H1 (cell line): ENCODE measurements around the gene SLC6A19. TPM values are rescaled to one million over a fixed set of nuclear protein-coding genes. Genes with fewer than 3 reads are reported as not detected.

Source experiments
- CTCF ChIA-PET: fragments of 300-600 bp; sonication (Branson Sonifier 250); formaldehyde crosslinking; loops from one replicate; lab custom pipeline; 2021; ENCODE audit not compliant: partially characterized antibody; lab: Charles Lee
- POLR2A ChIA-PET: fragments of 300-600 bp; sonication (Branson Sonifier 250); formaldehyde crosslinking; loops from one replicate; lab custom pipeline; 2021; ENCODE audit warnings: inconsistent platforms; ENCODE audit not compliant: partially characterized antibody; lab: Charles Lee
- DNase-seq, 2 experiments: peaks; one replicate each; pipeline versions ENCODE4 v3.0.0 to v3.0.0-alpha.2; 2010 to 2022; ENCODE audit warnings: low spot score in 2 of 2, low read depth in 1 of 2, mixed read lengths in 1 of 2
- FAIRE-seq: peaks from 2 replicates; lab custom pipeline; 2011; peaks lifted over from hg19 to GRCh38; lab: Jason Lieb, UNC
- H2AFZ ChIP-seq: 2 replicates; pipeline ENCODE4 v1.8.1; 2012; ENCODE audit warnings: low read length, inconsistent platforms
- H2AK5ac ChIP-seq: 2 replicates; pipeline ENCODE4 v1.6.1; 2013; ENCODE audit warnings: low read depth, low read length
- H2BK120ac ChIP-seq: replicated peaks from 2 replicates; pipeline ENCODE3; 2013; ENCODE audit warnings: low read depth, low read length, inconsistent platforms
- H2BK12ac ChIP-seq: 2 replicates; pipeline ENCODE4 v1.6.1; 2013; ENCODE audit warnings: low read depth, low read length
- H2BK15ac ChIP-seq: 2 replicates; pipeline ENCODE4 v1.6.1; 2013; ENCODE audit warnings: low read length
- H2BK20ac ChIP-seq: 2 replicates; pipeline ENCODE4 v1.6.1; 2013; ENCODE audit warnings: low read length
- H2BK5ac ChIP-seq: 2 replicates; pipeline ENCODE4 v1.6.1; 2013; ENCODE audit warnings: low read depth, low read length
- H3K14ac ChIP-seq: 2 replicates; pipeline ENCODE4 v1.6.1; 2013; ENCODE audit warnings: inconsistent platforms; ENCODE audit not compliant: insufficient read length
- H3K18ac ChIP-seq: 2 replicates; pipeline ENCODE4 v1.6.1; 2013; ENCODE audit warnings: low read length; ENCODE audit errors: extremely low read depth
- H3K23ac ChIP-seq: 2 replicates; pipeline ENCODE4 v1.6.1; 2013; ENCODE audit warnings: inconsistent platforms; ENCODE audit not compliant: insufficient read length
- H3K23me2 ChIP-seq: 2 replicates; pipeline ENCODE4 v1.6.1; 2013; ENCODE audit warnings: low read depth, low read length
- H3K27ac ChIP-seq: 2 replicates; pipeline ENCODE4 v1.6.1; 2011; ENCODE audit warnings: low read depth, low read length, inconsistent platforms
- H3K27me3 ChIP-seq, 4 experiments: replicated peaks in 1 of 4; 1 replicate in 1 of 4; 2 replicates in 3 of 4; pipeline versions ENCODE4 v1.6.1 to v1.8.1; 2011 to 2013; ENCODE audit warnings: low read length in 3 of 4, mild to moderate bottlenecking in 3 of 4, inconsistent platforms in 2 of 4, mixed read lengths in 2 of 4, moderate library complexity in 1 of 4; ENCODE audit not compliant: control insufficient read depth in 3 of 4, insufficient read depth in 3 of 4; ENCODE audit errors: extremely low read depth in 1 of 4
- H3K36me3 ChIP-seq, 4 experiments: 2 replicates each; pipeline versions ENCODE4 v1.6.1 to v1.8.1; 2011 to 2013; ENCODE audit warnings: mild to moderate bottlenecking in 4 of 4, low read length in 3 of 4, moderate library complexity in 2 of 4, control low read depth in 1 of 4, inconsistent platforms in 1 of 4; ENCODE audit not compliant: insufficient read depth in 4 of 4, control insufficient read depth in 2 of 4
- H3K4ac ChIP-seq: replicated peaks from 2 replicates; pipeline ENCODE3; 2013; ENCODE audit warnings: low read length, low read depth, mixed read lengths, inconsistent platforms; ENCODE audit not compliant: insufficient read length
- H3K4me1 ChIP-seq, 4 experiments: replicated peaks in 1 of 4; 1 replicate in 1 of 4; 2 replicates in 3 of 4; pipeline versions ENCODE4 v1.6.1 to v1.8.1; 2011 to 2013; ENCODE audit warnings: low read length in 3 of 4, inconsistent platforms in 2 of 4, mixed read lengths in 1 of 4; ENCODE audit not compliant: insufficient read depth in 4 of 4, control insufficient read depth in 3 of 4
- H3K4me2 ChIP-seq, 2 experiments: 2 replicates each; pipeline versions ENCODE4 v1.6.1 to v1.8.1; 2011 to 2013; ENCODE audit warnings: low read depth in 2 of 2, low read length in 2 of 2, control low read depth in 1 of 2, inconsistent platforms in 1 of 2, mild to moderate bottlenecking in 1 of 2; ENCODE audit not compliant: insufficient read depth in 1 of 2
- H3K4me3 ChIP-seq, 4 experiments: fragments of 200-600, 300-600 bp in 1 of 4; sonication (generic), shearing (Covaris generic), sonication (Bioruptor Twin) in 1 of 4; 2 replicates each; pipeline versions ENCODE4 v1.5.1 to v1.8.1; 2011 to 2016; ENCODE audit warnings: low read length in 4 of 4, low read depth in 3 of 4, control low read depth in 2 of 4, inconsistent platforms in 2 of 4, mild to moderate bottlenecking in 2 of 4, mixed read lengths in 1 of 4, moderate library complexity in 1 of 4; ENCODE audit not compliant: insufficient read depth in 2 of 4; ENCODE audit errors: extremely low read depth in 1 of 4
- H3K56ac ChIP-seq: replicated peaks from 2 replicates; pipeline ENCODE3; 2013; ENCODE audit warnings: low read depth, mild to moderate bottlenecking, mixed read lengths, low read length, inconsistent platforms; ENCODE audit not compliant: insufficient read length
- H3K79me1 ChIP-seq: 2 replicates; pipeline ENCODE4 v1.6.1; 2013; ENCODE audit warnings: low read depth, low read length, control low read depth
- H3K79me2 ChIP-seq, 2 experiments: 2 replicates each; pipeline versions ENCODE4 v1.6.1 to v1.8.1; 2012 to 2013; ENCODE audit warnings: low read length in 2 of 2, mild to moderate bottlenecking in 2 of 2, inconsistent platforms in 1 of 2; ENCODE audit not compliant: insufficient read depth in 2 of 2, control insufficient read depth in 1 of 2
- H3K9ac ChIP-seq, 4 experiments: replicated peaks in 1 of 4; 1 replicate in 1 of 4; 2 replicates in 3 of 4; pipeline versions ENCODE4 v1.6.1 to v1.8.1; 2011 to 2013; ENCODE audit warnings: low read depth in 3 of 4, low read length in 3 of 4, control low read depth in 2 of 4, mild to moderate bottlenecking in 2 of 4, moderate library complexity in 2 of 4, inconsistent platforms in 1 of 4; ENCODE audit errors: extremely low read depth in 1 of 4
- H3K9me3 ChIP-seq, 2 experiments: 2 replicates each; pipeline versions ENCODE4 v1.6.1 to v1.8.1; 2012 to 2013; ENCODE audit warnings: mild to moderate bottlenecking in 2 of 2, moderate library complexity in 2 of 2, control low read depth in 1 of 2, inconsistent platforms in 1 of 2, low read depth in 1 of 2, low read length in 1 of 2, mixed read lengths in 1 of 2; ENCODE audit not compliant: insufficient read depth in 2 of 2
- H4K20me1 ChIP-seq, 2 experiments: replicated peaks in 1 of 2; 2 replicates each; pipeline versions ENCODE3 to v1.8.1; 2011 to 2013; ENCODE audit warnings: inconsistent platforms in 2 of 2, low read length in 2 of 2, mild to moderate bottlenecking in 1 of 2; ENCODE audit not compliant: insufficient read depth in 2 of 2, control insufficient read depth in 1 of 2
- H4K5ac ChIP-seq: 2 replicates; pipeline ENCODE4 v1.6.1; 2013; ENCODE audit warnings: low read length, low read depth, mixed read lengths, inconsistent platforms; ENCODE audit not compliant: insufficient read length
- H4K8ac ChIP-seq: 2 replicates; pipeline ENCODE4 v1.8.0; 2013; ENCODE audit warnings: mild to moderate bottlenecking, moderate library complexity, low read length, inconsistent platforms; ENCODE audit not compliant: insufficient read depth; ENCODE audit errors: extremely low read depth
- H4K91ac ChIP-seq: replicated peaks from 2 replicates; pipeline ENCODE3; 2013; ENCODE audit warnings: low read length, mixed read lengths, inconsistent platforms; ENCODE audit not compliant: insufficient read length
- CBX5 ChIP-seq: fragments of 300-800, 300-1000 bp; sonication (generic); IDR thresholded peaks from 2 replicates; pipeline ENCODE4 v1.7.1; 2016; ENCODE audit warnings: antibody characterized with exemption, low read length, low read depth
- TAF7 ChIP-seq: optimal IDR thresholded peaks from 2 replicates; pipeline ENCODE3; 2011; ENCODE audit warnings: low read depth, mild to moderate bottlenecking, inconsistent platforms, low read length, moderate library complexity, borderline replicate concordance
- WGBS, 2 experiments: shearing (Covaris generic) in 1 of 2; methylation state at CpG; one replicate each; pipeline versions ENCODE4 v1.1.6 to v1.1.7; 2013 to 2015; ENCODE audit warnings: low lambda C conversion rate in 2 of 2, mixed read lengths in 2 of 2, inconsistent platforms in 1 of 2, low coverage in 1 of 2, missing lambda C conversion rate in 1 of 2; ENCODE audit not compliant: insufficient replicate concordance in 2 of 2, insufficient coverage in 1 of 2, insufficient read length in 1 of 2; ENCODE audit errors: extremely low coverage in 1 of 2, missing lambda C conversion rate in 1 of 2; 5-methylcytosine and 5-hydroxymethylcytosine counted together
- polyA plus RNA-seq, 7 experiments: library from polyadenylated mRNA; depleted of rRNA in 3 of 7; stranded (reverse) in 5 of 7; unstranded in 2 of 7; fragments of >200 nt in 5 of 7; fragments of 200-250 nt in 2 of 7; gene quantifications; 1 replicate in 5 of 7; 2 replicates in 1 of 7; 4 replicates in 1 of 7; pipeline versions ENCODE4 v1.2.1 to v1.2.3, GENCODE V29; 2011 to 2013; ENCODE audit warnings: missing spikeins in 2 of 7, mixed read lengths in 2 of 7
- total RNA-seq: library from RNA; stranded (reverse); fragmentation: NEBNext Ultra II Directional; extraction: Animal tissue kit (Norgen Biotek cat#: 25700); gene quantifications from 2 replicates; pipeline ENCODE4 v1.2.1, GENCODE V29; 2021

SLC6A19 gene
- total and polyA plus RNA-seq, 2 of the 8 experiments (the other 6 are each of a cell fraction or from before 2014, with no cell fraction given) = 0.02 TPM; not detected in 1

DNA sequence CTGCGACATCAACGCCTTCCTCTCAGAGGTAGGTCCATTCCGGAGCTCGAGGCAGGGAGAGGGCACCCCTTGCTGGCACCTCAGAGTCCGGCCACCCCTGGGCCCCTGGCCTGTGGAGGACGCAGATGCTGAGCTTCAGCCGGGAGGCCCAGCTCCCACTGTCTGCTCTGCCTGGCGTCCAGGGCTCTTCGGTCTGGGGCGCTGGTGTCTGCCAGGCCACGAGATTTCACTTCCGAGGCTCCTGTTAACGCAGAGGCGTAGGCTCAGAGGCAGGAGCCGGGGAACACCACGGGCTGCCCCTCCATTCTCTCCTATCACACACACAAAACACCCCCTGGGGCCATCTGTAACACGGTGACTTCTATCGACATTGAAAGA is 15.5 kb downstream of the SLC6A19 start:
- no peak overlapping the region for H3K4ac ChIP-seq
- no peaks in the 10 kb centered on the region for H3K79me1 ChIP-seq
- no peak overlapping the region for H3K27ac ChIP-seq
- H2BK5ac ChIP-seq = no peak overlapping the region
- H2BK120ac ChIP-seq = no peak overlapping the region
- H3K36me3 ChIP-seq = no peaks in the 10 kb centered on the region
- no peak for DNase-seq
- no peak overlapping the region for H2AK5ac ChIP-seq
- H2BK20ac ChIP-seq = no peak overlapping the region
- H3K4me3 ChIP-seq = no peak overlapping the region
- peaks cover 0 to 2% of the 10 kb centered on the region in 2 experiments; a peak in 1 of 4 replicates for H3K9me3 ChIP-seq
- H3K23ac ChIP-seq = no peak overlapping the region
- H2BK15ac ChIP-seq = no peak overlapping the region
- no peak overlapping the region for H3K4me2 ChIP-seq
- H3K79me2 ChIP-seq = no peaks in the 10 kb centered on the region
- no peak overlapping the region for H3K18ac ChIP-seq
- H4K91ac ChIP-seq = no peak overlapping the region
- no peak overlapping the region for H3K9ac ChIP-seq
- H4K5ac ChIP-seq = no peak overlapping the region
- POLR2A ChIA-PET = no interaction called here
- peaks cover under 1% of the 10 kb centered on the region; the same call in 1 of the 2 replicates for H3K23me2 ChIP-seq
- H2AFZ ChIP-seq = no peak overlapping the region
- WGBS, 2 experiments = 96% methylated on average over 18 of the region's 18 CpGs; no CpG with 5 or more reads in 1 of the 2 experiments
- H3K4me1 ChIP-seq = peaks cover 0 to 2% (median 0%) of the 10 kb centered on the region in 4 experiments; a peak in 2 of 7 replicates
- no peak for FAIRE-seq
- no peak overlapping the region for H3K14ac ChIP-seq
- H3K27me3 ChIP-seq = no peaks in the 10 kb centered on the region; a peak in 1 of 7 replicates
- H3K56ac ChIP-seq = no peak overlapping the region
- no peak overlapping the region; the same call in 1 of the 2 replicates for H2BK12ac ChIP-seq
- H4K8ac ChIP-seq = no peak overlapping the region
- peaks cover 0 to 2% of the 10 kb centered on the region in 2 experiments for H4K20me1 ChIP-seq
- CTCF ChIA-PET = interaction anchor here (1.3 to 2.1 kb wide), 4 partner anchors 10 to 43 kb away, joined by 4 to 7 read pairs (median 5); no protein-coding TSS in a partner anchor
- TF ChIP-seq TAF7 (no peak), CBX5 (no peak)
